ENCODE measurements around the gene UBAC2. TPM values are rescaled to one million over a fixed set of nuclear protein-coding genes. Genes with fewer than 3 reads are reported as not detected.

The UBAC2 gene
- total RNA-seq, 1 donor from 2014 or later: 87.7 TPM

GRCh38 chr13:99278843-99279242, 78.2 kb downstream of the UBAC2 start:
- no peak overlapping the region for H3K4me3 ChIP-seq
- Mint-ChIP-seq H3K27me3 (ENCODE audit: insufficient read depth, low read depth) (peaks cover 2% of the 10 kb centered on the region), H3K9me3 (no peaks in the 10 kb centered on the region), H3K27ac (no peak overlapping the region), H3K4me3 (no peak overlapping the region), H3K36me3 (peaks cover 10% of the 10 kb centered on the region), H3K4me1 (peaks cover 11% of the 10 kb centered on the region)
- no peak for TF ChIP-seq EZH2phosphoT487 (IDR thresholded peaks at IDR 0.05)
- TF ChIP-seq CTCF (IDR thresholded peaks at IDR 0.05): no peak
- TF ChIP-seq EZH2 (IDR thresholded peaks at IDR 0.05): no peak
- H3K4me1 ChIP-seq: peaks cover 24% of the 10 kb centered on the region
- no peak overlapping the region for H3K4me2 ChIP-seq
- peaks cover 25% of the 10 kb centered on the region for H4K20me1 ChIP-seq (ENCODE audit: low read depth)
- H3F3A ChIP-seq (ENCODE audit: low read depth): peaks cover 12% of the 10 kb centered on the region
- DNase-seq (ENCODE audit: low spot score): no peak
- H2AFZ ChIP-seq (replicated peaks): no peak overlapping the region
- no peaks in the 10 kb centered on the region for H3K9me3 ChIP-seq (ENCODE audit: low read depth)
- no peak overlapping the region for H3K27ac ChIP-seq
- no peaks in the 10 kb centered on the region for H3K36me3 ChIP-seq
- no peak overlapping the region for H3K9ac ChIP-seq
- no peaks in the 10 kb centered on the region for H3K27me3 ChIP-seq
- no peaks in the 10 kb centered on the region for H3K79me2 ChIP-seq (ENCODE audit: low read depth)

GRCh38 chr13:99279637-99280036, 79.0 kb downstream of the UBAC2 start:
- H3K4me1 ChIP-seq: peaks cover 24% of the 10 kb centered on the region
- Mint-ChIP-seq H3K36me3 (peaks cover 10% of the 10 kb centered on the region), H3K9me3 (no peaks in the 10 kb centered on the region), H3K27me3 (ENCODE audit: insufficient read depth, low read depth) (peaks cover 2% of the 10 kb centered on the region), H3K4me3 (no peak overlapping the region), H3K27ac (no peak overlapping the region), H3K4me1 (peaks cover 11% of the 10 kb centered on the region)
- H2AFZ ChIP-seq (replicated peaks): no peak overlapping the region
- H3K4me2 ChIP-seq: no peak overlapping the region
- no peaks in the 10 kb centered on the region for H3K36me3 ChIP-seq
- peak; percentile 27 for DNase-seq (ENCODE audit: low spot score)
- H3K9me3 ChIP-seq (ENCODE audit: low read depth): no peaks in the 10 kb centered on the region
- peaks cover 12% of the 10 kb centered on the region for H3F3A ChIP-seq (ENCODE audit: low read depth)
- H3K27ac ChIP-seq: no peak overlapping the region
- H3K27me3 ChIP-seq: no peaks in the 10 kb centered on the region
- TF ChIP-seq CTCF (IDR thresholded peaks at IDR 0.05) (no peak), EZH2phosphoT487 (IDR thresholded peaks at IDR 0.05) (no peak), EZH2 (IDR thresholded peaks at IDR 0.05) (no peak)
- H3K9ac ChIP-seq: no peak overlapping the region
- H4K20me1 ChIP-seq (ENCODE audit: low read depth): peaks cover 25% of the 10 kb centered on the region
- no peaks in the 10 kb centered on the region for H3K79me2 ChIP-seq (ENCODE audit: low read depth)
- no peak overlapping the region for H3K4me3 ChIP-seq

GRCh38 chr13:99280166-99280565, 79.5 kb downstream of the UBAC2 start:
- DNase-seq (ENCODE audit: low spot score): no peak
- Mint-ChIP-seq H3K4me3 (no peak overlapping the region), H3K4me1 (peaks cover 11% of the 10 kb centered on the region), H3K9me3 (no peaks in the 10 kb centered on the region), H3K36me3 (peaks cover 10% of the 10 kb centered on the region), H3K27ac (no peak overlapping the region), H3K27me3 (ENCODE audit: insufficient read depth, low read depth) (peaks cover 2% of the 10 kb centered on the region)
- Histone ChIP-seq H3K4me1 (peaks cover 24% of the 10 kb centered on the region), H2AFZ (replicated peaks) (no peak overlapping the region), H3K9me3 (ENCODE audit: low read depth) (no peaks in the 10 kb centered on the region), H3K4me2 (no peak overlapping the region), H3F3A (ENCODE audit: low read depth) (peaks cover 12% of the 10 kb centered on the region), H4K20me1 (ENCODE audit: low read depth) (peaks cover 27% of the 10 kb centered on the region), H3K27me3 (no peaks in the 10 kb centered on the region), H3K79me2 (ENCODE audit: low read depth) (no peaks in the 10 kb centered on the region), H3K4me3 (no peak overlapping the region), H3K9ac (no peak overlapping the region), H3K27ac (no peak overlapping the region), H3K36me3 (no peaks in the 10 kb centered on the region)
- no peak for TF ChIP-seq CTCF (IDR thresholded peaks at IDR 0.05)
- TF ChIP-seq EZH2 (IDR thresholded peaks at IDR 0.05): no peak
- no peak for TF ChIP-seq EZH2phosphoT487 (IDR thresholded peaks at IDR 0.05)

Measured in neural progenitor cell (in vitro differentiated cells).